ENCODE measurements around the gene STYXL2. TPM values are rescaled to one million over a fixed set of nuclear protein-coding genes. Genes with fewer than 3 reads are reported as not detected.

Gene STYXL2
- polyA plus RNA-seq, 1 donor = 0.45 TPM

DNA sequence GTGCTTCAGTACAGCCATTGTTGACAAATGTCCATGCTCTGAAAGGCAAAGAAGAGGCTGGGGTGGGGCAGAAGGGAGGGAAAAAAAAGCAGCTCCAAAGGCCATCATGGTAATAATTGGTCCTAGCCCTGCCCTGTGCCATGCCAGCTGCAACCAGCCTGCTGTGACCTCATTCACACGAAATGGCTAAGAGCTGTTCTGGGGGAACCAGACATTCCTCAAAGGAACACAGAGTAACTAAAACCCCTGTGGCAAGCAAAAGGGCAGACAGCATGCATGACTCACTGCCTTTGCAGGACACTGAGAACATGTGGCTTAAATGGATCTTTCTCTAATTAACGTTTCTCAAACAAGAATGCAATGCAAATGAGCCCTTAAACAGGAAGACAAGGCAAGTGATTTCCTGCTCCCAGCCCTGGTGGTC, 42.3 kb downstream of the STYXL2 start:
- no peak for DNase-seq

DNA sequence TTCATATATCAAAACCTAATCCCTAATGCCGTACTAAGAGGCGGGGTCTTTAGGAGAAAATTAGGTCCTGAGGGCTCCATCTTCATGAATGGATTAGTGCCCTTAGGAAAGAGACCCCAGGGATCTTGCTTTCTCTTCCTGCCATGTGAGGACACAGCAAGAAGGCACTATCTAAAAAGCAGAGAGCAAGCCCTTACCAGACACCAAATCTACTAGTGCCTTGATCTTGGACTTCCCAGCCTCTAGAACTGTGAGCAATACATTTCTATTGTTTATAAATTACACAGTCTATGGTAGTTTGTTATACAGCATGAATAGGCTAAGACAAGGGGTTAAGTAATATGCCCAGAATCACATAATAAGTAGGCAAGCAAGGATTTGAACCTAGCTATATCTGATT, 42.9 kb downstream of the STYXL2 start:
- DNase-seq = no peak

DNA sequence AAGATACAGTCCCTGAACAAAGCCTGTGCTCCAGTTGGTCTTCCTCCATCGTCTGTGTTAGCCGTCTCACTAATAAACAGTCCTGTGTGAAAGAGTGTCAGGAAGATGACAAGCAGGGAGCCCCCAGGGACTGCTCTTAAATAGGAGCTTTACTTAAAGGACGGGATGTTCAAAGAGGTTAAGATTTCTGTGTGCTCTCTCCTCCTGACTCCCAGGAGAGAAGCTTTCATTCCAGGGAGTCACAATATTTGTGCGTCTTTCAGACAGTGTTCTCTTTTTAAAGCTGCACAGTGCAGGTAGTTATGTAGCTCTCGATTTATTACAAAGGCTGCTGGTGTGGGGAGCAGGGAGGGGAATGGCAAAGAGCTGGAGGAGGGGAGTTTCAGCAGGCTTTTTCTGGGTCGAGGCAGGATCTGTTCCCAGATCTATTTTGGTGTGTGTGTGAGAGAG, 43.5 kb downstream of the STYXL2 start:
- no peak for DNase-seq

DNA sequence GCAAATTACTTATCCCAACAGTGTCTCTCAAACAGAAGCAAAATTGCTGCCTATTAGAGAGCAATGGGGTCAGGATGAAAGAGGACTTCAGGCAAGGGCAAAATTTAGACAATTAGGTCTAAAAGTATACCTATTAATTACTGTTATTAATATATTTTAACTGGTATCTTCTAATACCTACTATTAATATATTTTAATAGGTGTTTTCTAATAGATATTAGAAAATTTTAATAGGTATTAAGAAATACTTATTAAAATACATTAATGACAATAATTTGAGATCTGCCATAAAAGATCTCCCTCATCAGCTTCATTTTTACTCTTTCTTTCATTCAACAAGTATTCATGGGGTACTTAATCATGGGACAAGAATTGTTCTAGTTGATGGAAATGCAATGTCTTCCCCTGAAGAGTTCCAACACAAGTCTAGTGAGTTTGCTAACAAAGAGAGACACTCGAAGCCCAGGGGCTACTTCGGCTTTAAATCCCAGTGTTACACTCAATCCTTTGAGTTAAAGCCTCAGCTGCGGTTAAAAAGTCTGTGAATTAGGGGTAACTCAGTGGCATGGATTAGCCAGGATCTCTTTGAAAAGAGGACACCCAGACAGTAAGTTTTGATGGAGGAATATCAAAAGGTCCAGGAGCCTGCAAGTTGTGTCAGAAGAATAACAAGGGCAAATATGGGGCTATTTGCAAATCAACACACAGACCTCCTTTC, 44.1 kb downstream of the STYXL2 start:
- DNase-seq = no peak

DNA sequence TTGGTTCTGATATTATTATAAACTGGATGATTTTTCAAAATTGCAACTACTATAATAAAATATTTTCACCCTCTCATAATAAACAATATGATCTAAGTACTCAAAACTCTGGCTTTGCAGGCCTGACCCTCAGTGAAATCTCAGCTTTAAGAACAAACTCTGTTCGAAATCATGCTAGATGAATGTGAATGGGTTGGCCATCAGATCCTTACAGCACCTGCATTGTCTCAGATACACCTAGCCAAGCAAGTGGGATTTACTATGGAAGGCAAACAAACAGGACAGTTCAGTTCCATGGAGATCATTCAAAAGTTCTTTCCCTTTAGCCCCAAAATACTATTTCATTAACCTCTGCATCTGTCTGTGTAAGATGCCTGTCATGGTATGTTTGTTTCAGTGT, 44.8 kb downstream of the STYXL2 start:
- DNase-seq = no peak

DNA sequence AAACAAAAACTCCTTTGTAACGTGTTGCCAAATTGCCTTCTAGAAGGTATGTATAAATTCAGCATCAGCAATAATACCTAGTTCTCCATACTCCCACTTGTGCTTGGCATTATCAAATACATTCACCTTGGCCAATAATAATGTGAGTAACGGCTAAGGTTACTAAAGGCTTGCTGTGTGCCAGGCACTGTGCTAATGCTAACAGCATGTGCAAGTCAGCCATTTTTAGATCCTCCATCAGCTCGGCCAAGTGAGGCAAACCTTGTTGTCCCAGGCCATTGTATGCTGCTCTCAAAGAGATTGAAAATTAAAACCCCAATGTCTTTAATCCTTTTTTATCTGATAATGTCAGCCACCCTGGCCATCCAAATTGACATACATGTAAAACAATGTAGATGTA, 48.1 kb downstream of the STYXL2 start:
- no peak for DNase-seq

Other genes starting within 250 kb of the STYXL2 start
- 29.1 TPM for gene TADA1, start 217.8 kb upstream of the STYXL2 start, polyA plus RNA-seq (ENCODE audit: insufficient read length)
- 20.6 TPM for gene ILDR2, start 118.5 kb upstream of the STYXL2 start, polyA plus RNA-seq (ENCODE audit: insufficient read length)
- 2.5 TPM for gene MAEL, start 104.8 kb upstream of the STYXL2 start, polyA plus RNA-seq (ENCODE audit: insufficient read length)
- gene GPA33, start 3.7 kb upstream of the STYXL2 start, polyA plus RNA-seq (ENCODE audit: insufficient read length) = 1.1 TPM
- gene POU2F1, start 126.8 kb downstream of the STYXL2 start, polyA plus RNA-seq (ENCODE audit: insufficient read length) = 20.7 TPM